Progenitor cell of endocrine pancreas (in vitro differentiated cells): ENCODE measurements around the gene LTBP1. TPM values are rescaled to one million over a fixed set of nuclear protein-coding genes. Genes with fewer than 3 reads are reported as not detected.

Experiments
- DNase-seq: peaks from one replicate; pipeline ENCODE4 v3.0.0; 2021; ENCODE audit warnings: low spot score; ENCODE audit not compliant: unreplicated experiment
- H3K27ac Mint-ChIP-seq: 2 replicates; pipeline ENCODE4 v1.8.0; 2021; ENCODE audit warnings: mild to moderate bottlenecking, moderate library complexity, mixed read lengths
- H3K27me3 Mint-ChIP-seq: 2 replicates; pipeline ENCODE4 v1.8.0; 2021; ENCODE audit warnings: mixed read lengths
- H3K36me3 Mint-ChIP-seq: 2 replicates; pipeline ENCODE4 v1.8.0; 2022; ENCODE audit warnings: mixed read lengths; ENCODE audit not compliant: insufficient read depth
- H3K4me1 Mint-ChIP-seq: 2 replicates; pipeline ENCODE4 v1.8.0; 2021; ENCODE audit warnings: low read depth, mixed read lengths
- H3K4me3 Mint-ChIP-seq: 2 replicates; pipeline ENCODE4 v1.8.0; 2021; ENCODE audit warnings: low read depth, mild to moderate bottlenecking, moderate library complexity, mixed read lengths
- H3K9me3 Mint-ChIP-seq: 2 replicates; pipeline ENCODE4 v1.8.0; 2021; ENCODE audit warnings: low read depth, mixed read lengths
- CTCF ChIP-seq: fragments of 200-600 bp; sonication (generic); IDR thresholded peaks from one replicate; pipeline ENCODE4 v1.5.0; 2021; ENCODE audit warnings: antibody characterized with exemption, mild to moderate bottlenecking; ENCODE audit not compliant: unreplicated experiment
- total RNA-seq: library from RNA; stranded (reverse); gene quantifications from 2 replicates; pipeline ENCODE4 v1.2.1, GENCODE V29; 2021

Gene LTBP1
- total RNA-seq, 1 donor from 2014 or later, result 63.0 TPM

GRCh38 chr2:33369191-33369590 is 422.4 kb downstream of the LTBP1 start:
- Mint-ChIP-seq H3K27ac (no peak overlapping the region), H3K4me3 (no peak overlapping the region), H3K4me1 (no peaks in the 10 kb centered on the region), H3K36me3 (peaks cover 12% of the 10 kb centered on the region), H3K27me3 (no peaks in the 10 kb centered on the region), H3K9me3 (no peaks in the 10 kb centered on the region)
- no peak for TF ChIP-seq CTCF
- DNase-seq, result no peak

- H3K27me3 Mint-ChIP-seq, result no peaks in the 10 kb centered on the region
- DNase-seq, result no peak
- H3K9me3 Mint-ChIP-seq, result no peaks in the 10 kb centered on the region
- peaks cover 4% of the 10 kb centered on the region for H3K36me3 Mint-ChIP-seq
- no peak overlapping the region for H3K27ac Mint-ChIP-seq
- no peak overlapping the region for H3K4me3 Mint-ChIP-seq
- no peaks in the 10 kb centered on the region for H3K4me1 Mint-ChIP-seq
- TF ChIP-seq CTCF, result no peak
These were observed 424.0 kb downstream of the LTBP1 start for GRCh38 chr2:33370636-33371265.

- no peak for TF ChIP-seq CTCF
- H3K4me3 Mint-ChIP-seq, result no peak overlapping the region
- H3K27ac Mint-ChIP-seq, result no peak overlapping the region
- H3K9me3 Mint-ChIP-seq, result no peaks in the 10 kb centered on the region
- H3K36me3 Mint-ChIP-seq, result peaks cover 4% of the 10 kb centered on the region
- DNase-seq, result no peak
- no peaks in the 10 kb centered on the region for H3K27me3 Mint-ChIP-seq
- H3K4me1 Mint-ChIP-seq, result no peaks in the 10 kb centered on the region
These were observed 424.7 kb downstream of the LTBP1 start for GRCh38 chr2:33371304-33372090.

GRCh38 chr2:33372940-33373553 is 426.3 kb downstream of the LTBP1 start:
- no peaks in the 10 kb centered on the region for H3K4me1 Mint-ChIP-seq
- H3K36me3 Mint-ChIP-seq, result no peaks in the 10 kb centered on the region
- no peaks in the 10 kb centered on the region for H3K9me3 Mint-ChIP-seq
- peak; percentile 89 for TF ChIP-seq CTCF
- H3K27ac Mint-ChIP-seq, result no peak overlapping the region
- H3K4me3 Mint-ChIP-seq, result no peak overlapping the region
- H3K27me3 Mint-ChIP-seq, result no peaks in the 10 kb centered on the region
- DNase-seq, result no peak

- Mint-ChIP-seq H3K4me3 (no peak overlapping the region), H3K4me1 (peaks cover 4% of the 10 kb centered on the region), H3K27me3 (no peaks in the 10 kb centered on the region), H3K9me3 (no peaks in the 10 kb centered on the region), H3K36me3 (no peaks in the 10 kb centered on the region), H3K27ac (no peak overlapping the region)
- no peak for DNase-seq
- TF ChIP-seq CTCF, result no peak
These were observed 427.2 kb downstream of the LTBP1 start for GRCh38 chr2:33373986-33374385.
